GM18907 (cell line): ENCODE data around the gene MRI1.
"Not testable (repeated sequence)": the region's sequence is repeated elsewhere in the genome, so short reads cannot be mapped to it uniquely, and the experiment has no call there.

Experiments
- ATAC-seq: cut with Tn5 transposase; IDR thresholded peaks from one replicate; pipeline ENCODE4 v1.9.1; 2021; ENCODE audit warnings: mild to moderate bottlenecking, moderate library complexity; ENCODE audit not compliant: unreplicated experiment

MRI1 gene

DNA sequence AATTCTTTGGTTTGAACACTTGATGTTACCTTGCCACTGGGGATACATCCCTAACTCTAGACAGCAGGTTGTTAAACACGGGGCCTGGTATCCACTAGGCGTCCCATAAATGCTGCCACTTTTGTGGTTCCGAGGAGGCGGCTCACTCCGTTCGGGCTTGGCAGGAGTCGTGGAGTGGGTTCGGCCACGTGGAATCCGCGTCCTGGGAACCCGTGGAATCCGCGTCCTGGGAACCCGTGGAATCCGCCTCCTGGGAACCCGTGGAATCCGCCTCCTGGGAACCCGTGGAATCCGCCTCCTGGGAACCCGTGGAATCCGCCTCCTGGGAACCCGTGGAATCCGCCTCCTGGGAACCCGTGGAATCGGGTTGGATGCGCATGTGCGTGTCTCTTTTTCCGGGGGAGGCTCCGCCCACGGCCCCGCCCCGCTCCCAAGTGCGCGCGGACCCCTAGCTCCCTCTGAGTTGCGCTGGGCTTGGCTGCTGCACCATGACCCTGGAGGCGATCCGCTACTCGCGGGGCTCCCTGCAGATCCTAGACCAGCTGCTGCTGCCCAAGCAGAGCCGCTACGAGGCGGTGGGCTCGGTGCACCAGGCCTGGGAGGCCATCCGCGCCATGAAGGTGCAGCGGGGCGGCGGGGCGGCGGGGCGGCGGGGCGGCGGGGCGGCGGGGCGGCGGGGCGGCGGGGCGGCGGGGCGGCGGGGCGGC, at the start of gene MRI1:
MRI1 (plus strand) TSS at position 422 of the 707 bp plus-strand sequence; CDS start at position 489, 67 bp downstream.
- peak; percentile 43 for ATAC-seq

- ATAC-seq = no peak
Measured at GRCh38 chr19:13717194-13717643, 47.1 kb upstream of the MRI1 start.

GRCh38 chr19:13718733-13719132, 45.6 kb upstream of the MRI1 start:
- no peak for ATAC-seq

- no peak for ATAC-seq
Measured at GRCh38 chr19:13722146-13722545, 42.2 kb upstream of the MRI1 start.

DNA sequence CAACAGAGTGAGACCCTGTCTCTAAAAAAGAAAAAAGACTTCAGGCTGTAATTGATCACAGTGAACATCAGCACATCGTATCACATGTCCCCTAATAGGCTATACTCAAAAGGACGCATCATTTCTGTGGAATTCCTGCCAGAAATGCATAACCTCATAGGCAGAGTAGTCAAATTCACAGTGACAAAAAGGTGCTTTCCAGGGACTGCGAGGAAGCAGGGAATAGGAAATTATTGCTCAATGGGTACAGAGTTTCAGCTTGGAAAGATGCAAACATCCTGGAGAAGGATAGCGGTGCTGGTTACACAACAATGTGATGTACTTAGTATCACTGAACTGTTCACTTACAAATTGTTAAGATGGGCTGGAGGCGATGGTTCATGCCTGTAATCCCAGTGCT, 41.1 kb upstream of the MRI1 start:
- ATAC-seq = no peak

- ATAC-seq = no peak
Measured at GRCh38 chr19:13726323-13726722, 38.0 kb upstream of the MRI1 start.

DNA sequence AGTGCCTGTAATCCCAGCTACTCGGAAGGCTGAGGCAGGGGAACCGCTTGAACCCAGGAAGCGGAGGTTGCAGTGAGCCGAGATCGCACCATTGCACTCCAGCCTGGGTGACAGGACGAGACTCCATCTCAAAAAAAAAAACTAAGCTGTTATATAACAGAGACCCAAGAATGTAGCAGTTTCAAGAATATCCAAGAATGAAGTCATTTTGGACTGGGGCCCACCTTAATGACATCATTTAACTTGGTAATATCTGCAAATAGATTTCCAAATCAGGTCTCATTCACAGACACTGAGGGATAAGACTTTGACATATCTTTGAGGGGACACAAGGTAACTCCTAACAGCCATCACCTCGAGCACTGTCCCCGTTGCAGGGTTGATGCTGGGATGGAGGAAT, 36.5 kb upstream of the MRI1 start:
- no peak for ATAC-seq

DNA sequence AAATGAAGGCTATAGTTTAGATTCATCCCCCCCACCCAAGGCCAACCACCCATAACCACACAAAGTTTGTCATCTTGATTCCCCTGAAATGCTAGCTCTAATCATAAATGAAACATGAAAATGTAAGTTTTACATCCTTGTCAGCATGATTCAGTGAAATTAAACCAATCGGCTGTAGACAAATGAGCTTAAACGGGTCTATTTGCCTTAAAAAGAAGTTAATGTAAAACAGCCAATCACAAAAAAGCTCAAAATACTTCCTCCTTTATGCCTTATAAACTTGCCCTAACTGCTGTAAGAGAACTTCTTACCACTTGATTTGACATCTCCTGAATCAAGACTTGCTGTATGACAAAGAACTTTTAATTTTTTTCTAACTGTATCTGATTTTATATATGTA, 34.5 kb upstream of the MRI1 start:
- no peak for ATAC-seq

DNA sequence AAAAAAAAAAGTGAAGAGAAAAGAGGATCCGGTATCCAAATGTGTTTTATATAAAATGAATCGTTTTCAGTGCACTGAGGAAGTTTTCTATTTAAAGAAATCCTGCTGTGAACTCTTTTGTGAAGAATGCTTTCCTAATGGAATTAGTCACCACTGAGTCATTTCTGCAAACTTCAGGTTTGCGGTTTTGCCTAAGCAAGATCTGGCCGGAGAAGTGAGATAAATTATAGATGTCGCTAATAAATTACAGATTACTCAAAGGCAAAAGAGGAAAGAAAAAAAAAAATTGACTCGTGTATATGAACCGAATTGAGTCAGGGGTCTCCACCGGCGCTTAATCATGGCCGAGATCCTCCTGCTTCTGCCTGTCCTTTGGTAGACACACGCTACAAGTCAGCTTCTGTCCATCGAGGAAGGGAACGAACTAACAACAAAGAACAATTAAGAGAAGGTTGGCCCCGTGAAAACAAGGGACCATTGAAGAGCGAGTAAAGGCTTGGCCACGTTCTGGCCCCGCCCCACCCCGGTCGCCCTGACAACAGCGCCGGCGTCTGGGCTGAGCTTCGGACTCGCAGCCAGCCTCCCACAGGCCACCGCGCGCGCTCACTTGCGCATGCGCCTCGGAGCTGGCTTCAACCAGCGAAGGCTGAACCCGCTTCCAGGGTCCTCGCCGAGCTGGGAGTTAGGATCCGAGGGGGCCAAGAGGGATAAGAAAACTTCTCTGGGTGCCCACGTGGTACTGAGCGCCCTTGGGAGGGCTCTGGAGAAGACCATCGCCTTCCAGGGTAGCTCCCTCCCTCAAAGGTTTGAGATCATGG, 33.0 kb upstream of the MRI1 start:
- ATAC-seq = peak; percentile 93

GRCh38 chr19:13732337-13732736, 32.0 kb upstream of the MRI1 start:
- ATAC-seq = no peak

DNA sequence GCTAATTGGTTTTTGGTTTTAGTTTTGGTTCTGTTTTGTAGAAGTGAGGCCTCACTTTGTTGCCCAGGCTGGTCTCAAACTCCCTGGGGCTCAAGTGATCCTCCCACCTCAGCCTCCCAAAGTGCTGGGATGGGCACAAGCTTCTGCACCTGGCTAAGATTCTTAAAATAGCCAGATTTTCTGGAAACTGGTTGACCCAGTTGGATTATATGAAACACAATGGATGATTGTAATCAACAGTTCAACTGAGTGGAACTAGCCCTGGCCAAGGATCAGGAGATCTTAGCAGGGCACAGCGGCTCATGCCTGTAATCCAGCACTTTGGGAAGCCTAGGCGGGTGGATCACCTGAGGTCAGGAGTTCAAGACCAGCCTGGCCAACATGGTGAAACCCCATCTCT, 29.6 kb upstream of the MRI1 start:
- no peak for ATAC-seq

- ATAC-seq = no peak
Measured at GRCh38 chr19:13738073-13738472, 26.2 kb upstream of the MRI1 start.

DNA sequence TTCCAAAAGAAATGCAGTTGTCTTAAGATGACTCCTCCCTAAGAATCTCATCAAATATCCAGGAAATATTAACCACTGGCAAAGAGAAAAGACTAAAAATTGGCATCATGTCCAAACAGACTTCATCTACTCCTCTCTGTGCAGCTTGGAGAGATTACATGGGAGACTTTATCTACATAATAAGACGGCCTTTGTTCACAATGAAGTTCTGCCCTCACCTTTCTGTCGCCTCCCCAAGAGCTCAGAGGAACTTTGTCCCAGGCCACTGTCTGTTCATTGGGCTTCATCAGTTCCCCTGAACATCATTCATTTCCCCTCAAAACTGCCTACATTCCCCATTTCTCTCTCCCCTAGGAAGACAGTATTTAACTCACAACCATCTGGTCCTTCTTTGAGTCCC, 22.4 kb upstream of the MRI1 start:
- no peak for ATAC-seq

- ATAC-seq = no peak
Measured at GRCh38 chr19:13742756-13743155, 21.6 kb upstream of the MRI1 start.

DNA sequence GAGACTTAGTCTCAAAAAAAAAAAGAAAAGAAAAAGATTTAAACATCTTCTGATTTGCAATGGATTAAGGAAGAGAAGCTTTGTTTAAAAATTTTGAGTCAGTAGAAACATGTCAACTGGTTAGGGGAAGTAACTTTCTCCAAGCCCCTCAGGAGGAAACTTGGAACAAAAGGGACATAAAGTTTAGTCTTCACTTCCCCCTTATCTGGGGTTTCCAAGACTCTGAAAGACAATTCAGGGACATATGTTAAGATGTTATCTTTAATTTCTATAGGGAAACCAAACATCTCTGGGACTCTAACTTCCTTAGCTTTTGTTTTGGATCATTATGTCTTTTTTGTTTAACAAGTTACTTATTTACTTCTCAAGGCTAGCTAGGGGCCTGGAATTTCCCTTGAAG, 20.1 kb upstream of the MRI1 start:
- no peak for ATAC-seq

GRCh38 chr19:13747098-13747453, 17.2 kb upstream of the MRI1 start:
- ATAC-seq = no peak

- no peak for ATAC-seq
Measured at GRCh38 chr19:13748169-13748828, 16.0 kb upstream of the MRI1 start.

- ATAC-seq = no peak
Measured at GRCh38 chr19:13751436-13751835, 12.9 kb upstream of the MRI1 start.

DNA sequence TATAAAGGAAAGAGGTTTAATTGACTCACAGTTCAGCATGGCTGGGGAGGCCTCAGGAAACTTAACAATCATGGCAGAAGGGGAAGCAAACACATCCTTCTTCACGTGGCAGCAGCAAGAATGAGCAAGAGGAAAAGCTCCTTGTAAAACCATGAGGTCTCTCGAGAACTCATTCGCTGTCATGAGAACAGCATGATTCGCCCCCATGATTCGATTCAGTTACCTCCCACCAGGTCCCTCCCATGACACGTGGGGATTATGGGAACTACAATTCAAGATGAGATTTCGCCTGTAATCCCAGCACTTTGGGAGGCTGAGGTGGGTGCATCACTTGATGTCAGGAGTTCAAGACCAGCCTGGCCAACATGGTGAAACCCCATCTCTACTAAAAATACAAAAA, 10.7 kb upstream of the MRI1 start:
- ATAC-seq = not testable (repeated sequence)

GRCh38 chr19:13756210-13756609, 8.1 kb upstream of the MRI1 start:
- no peak for ATAC-seq

DNA sequence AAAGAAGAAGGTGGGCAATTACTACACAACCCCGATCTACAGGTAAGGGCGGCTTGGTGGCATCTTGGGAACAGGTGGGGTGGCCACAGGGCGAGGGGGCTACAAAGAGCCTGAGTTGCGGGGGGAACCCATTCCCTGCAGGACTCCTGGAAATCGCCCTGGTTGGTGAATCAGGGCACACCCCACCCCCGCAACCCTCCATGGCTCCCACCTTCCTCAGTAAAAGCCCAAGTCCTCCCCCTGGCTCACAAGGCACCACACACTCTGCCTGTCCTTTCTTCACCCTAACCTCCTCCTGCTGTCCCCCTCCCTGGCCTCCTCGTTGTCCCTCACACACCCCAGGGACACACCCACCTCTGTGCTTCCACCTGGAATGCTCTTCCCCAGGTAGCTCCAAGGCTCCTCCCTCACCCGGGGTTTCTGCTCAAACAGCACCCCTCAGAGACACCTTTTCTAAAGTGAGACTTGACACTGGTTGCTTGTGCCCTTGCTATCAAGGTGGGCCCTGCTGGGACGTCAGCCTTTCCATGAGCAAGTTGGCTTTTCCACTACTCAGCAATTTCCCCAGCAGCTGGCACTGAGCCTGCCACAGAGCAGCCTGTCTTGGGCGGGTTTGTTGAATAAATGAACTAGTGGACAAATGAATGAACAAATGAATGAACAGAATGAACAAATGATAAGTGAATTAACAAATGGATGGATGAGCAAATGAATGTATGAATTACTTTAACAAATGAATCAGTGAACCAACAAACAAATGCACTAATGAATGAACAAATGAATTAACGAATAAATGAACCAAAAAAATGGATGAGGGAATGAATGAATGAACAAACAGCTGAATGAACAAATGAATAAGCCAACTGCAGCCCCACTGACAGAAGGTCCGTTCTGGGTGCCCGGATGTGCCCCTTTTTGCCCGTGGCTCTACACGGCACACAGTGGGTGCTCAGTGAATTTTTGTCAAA, 6.2 kb upstream of the MRI1 start:
- no peak for ATAC-seq
